ENCODE results near the gene HYLS1. TPM values are rescaled to one million over a fixed set of nuclear protein-coding genes. Genes with fewer than 3 reads are reported as not detected.

The HYLS1 gene
- total and polyA plus RNA-seq, 10 of the 15 experiments (the other 5 are each of a cell fraction or from before 2014, with no cell fraction given): 11.7 to 35.1 (median 17.6) TPM

GRCh38 chr11:125924384-125925007 lies 37.0 kb downstream of the HYLS1 start (continued):
- no peak for TF ChIP-seq GABPA (IDR thresholded peaks at IDR 0.05; ENCODE audit: low read depth)
- TF ChIP-seq ESRRA (IDR thresholded peaks at IDR 0.05; ENCODE audit: low read length): no peak
- no peak for TF ChIP-seq SIN3A (IDR thresholded peaks at IDR 0.05; ENCODE audit: low read depth, low read length)
- TF ChIP-seq ZBED1 (IDR thresholded peaks at IDR 0.05; ENCODE audit: borderline replicate concordance): no peak
- no peak for TF ChIP-seq RAD51 (IDR thresholded peaks at IDR 0.05)
- TF ChIP-seq ELK1 (IDR thresholded peaks at IDR 0.05; ENCODE audit: low read depth, low read length): no peak
- TF ChIP-seq NFIC (IDR thresholded peaks at IDR 0.05; ENCODE audit: low read depth, low read length): no peak
- TF ChIP-seq KDM1A (IDR thresholded peaks at IDR 0.05; ENCODE audit: borderline replicate concordance): no peak
- TF ChIP-seq ZBTB11 (CRISPR knock-in tag; IDR thresholded peaks at IDR 0.05): no peak
- no peak for TF ChIP-seq ASH2L (IDR thresholded peaks at IDR 0.05; ENCODE audit: borderline replicate concordance, low read depth)
- no peak for TF ChIP-seq KLF5 (IDR thresholded peaks at IDR 0.05; ENCODE audit: partially characterized antibody)
